Left lung (tissue), 10 donors: ENCODE results near the gene SP2. TPM values are rescaled to one million over a fixed set of nuclear protein-coding genes. Genes with fewer than 3 reads are reported as not detected.

Source experiments
- ATAC-seq: fragments of 200-7000 bp; cut with Tn5 transposase; one replicate; pipeline ENCODE4 v1.9.1; 2020; ENCODE audit warnings: moderate library complexity
- DNase-seq, 4 donors: peaks; one replicate each; pipeline ENCODE4 v3.0.0-alpha.2; 2013 to 2020
- H3K27ac ChIP-seq, 2 donors: fragments of 200-600 bp; sonication (generic) in 1 of 2; one replicate each; pipeline versions ENCODE4 v1.5.0 to v1.8.0; 2020 to 2021
- H3K27me3 ChIP-seq, 2 donors: fragments of 200-600 bp; sonication (generic) in 1 of 2; one replicate each; pipeline versions ENCODE4 v1.5.0 to v1.8.0; 2020 to 2021
- H3K36me3 ChIP-seq, 2 donors: fragments of 200-600 bp; sonication (generic) in 1 of 2; one replicate each; pipeline versions ENCODE4 v1.5.0 to v1.8.0; 2020 to 2021
- H3K4me1 ChIP-seq, 2 donors: fragments of 200-600 bp; one replicate each; pipeline ENCODE4 v1.8.0; 2021
- H3K4me3 ChIP-seq, 2 donors: fragments of 200-600 bp; sonication (generic) in 1 of 2; one replicate each; pipeline versions ENCODE4 v1.5.0 to v1.8.0; 2020 to 2021; ENCODE audit warnings: mild to moderate bottlenecking in 1 of 2
- H3K9me3 ChIP-seq, 2 donors: fragments of 200-600 bp; sonication (generic) in 1 of 2; one replicate each; pipeline versions ENCODE4 v1.5.0 to v1.8.0; 2020 to 2021
- intact Hi-C, 2 donors: fragments of 100-400 bp; cut with DNase I; formaldehyde crosslinking; loops; one replicate each; pipeline versions ENCODE4 v1.11.2 to v1.14.2; 2022
- polyA plus RNA-seq, 6 donors: library from polyadenylated mRNA; unstranded; fragments of 120-200 nt; gene quantifications; one replicate each; pipeline ENCODE4 v1.2.1, GENCODE V29; 2013; ENCODE audit not compliant: insufficient read length in 6 of 6
- total RNA-seq, 2 donors: library from RNA; stranded (reverse); fragmentation: NEBNext Ultra II Directional; extraction: Animal tissue kit (Norgen Biotek cat#: 25700); gene quantifications; one replicate each; pipeline ENCODE4 v1.2.1, GENCODE V29; 2021
- TF ChIP-seq, protein P1 (sequence below), 2 donors: fragments of 200-600 bp; sonication (generic) in 1 of 2; IDR thresholded peaks; one replicate each; pipeline versions ENCODE4 v1.5.0 to v1.8.0; 2021; ENCODE audit warnings: antibody characterized with exemption in 2 of 2
- donor health status: DM: no; HTN: yes; CAD: no.
- donor health status: DM: no; HTN: no; CAD: no.

SP2 gene
- total and polyA plus RNA-seq, 8 donors: 14.2 to 23.0 (median 21.8) TPM

DNA sequence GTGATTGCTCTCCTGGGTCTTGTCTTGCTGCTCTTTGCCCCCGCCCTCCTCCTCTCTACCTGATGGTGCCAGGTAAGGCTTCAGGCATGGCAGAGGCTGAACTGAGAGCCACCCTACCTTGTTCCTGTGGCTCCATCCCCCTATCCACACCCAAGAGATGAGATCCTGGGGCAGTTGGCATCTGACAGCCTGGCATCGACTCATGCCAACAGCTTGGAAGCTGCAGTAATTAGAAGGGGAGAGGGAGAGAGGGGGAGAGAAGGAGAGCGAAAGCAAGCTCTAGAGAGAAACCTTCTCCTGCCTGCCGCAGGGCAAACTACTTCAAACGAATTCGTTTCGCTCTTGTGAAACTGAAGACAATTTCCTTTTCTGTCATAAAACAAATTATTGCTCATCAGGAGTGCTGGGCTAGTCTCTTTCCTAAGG is 31.2 kb upstream of the SP2 start:
- DNase-seq (no peak), ATAC-seq (no peak)
- TF ChIP-seq, protein P1, sequence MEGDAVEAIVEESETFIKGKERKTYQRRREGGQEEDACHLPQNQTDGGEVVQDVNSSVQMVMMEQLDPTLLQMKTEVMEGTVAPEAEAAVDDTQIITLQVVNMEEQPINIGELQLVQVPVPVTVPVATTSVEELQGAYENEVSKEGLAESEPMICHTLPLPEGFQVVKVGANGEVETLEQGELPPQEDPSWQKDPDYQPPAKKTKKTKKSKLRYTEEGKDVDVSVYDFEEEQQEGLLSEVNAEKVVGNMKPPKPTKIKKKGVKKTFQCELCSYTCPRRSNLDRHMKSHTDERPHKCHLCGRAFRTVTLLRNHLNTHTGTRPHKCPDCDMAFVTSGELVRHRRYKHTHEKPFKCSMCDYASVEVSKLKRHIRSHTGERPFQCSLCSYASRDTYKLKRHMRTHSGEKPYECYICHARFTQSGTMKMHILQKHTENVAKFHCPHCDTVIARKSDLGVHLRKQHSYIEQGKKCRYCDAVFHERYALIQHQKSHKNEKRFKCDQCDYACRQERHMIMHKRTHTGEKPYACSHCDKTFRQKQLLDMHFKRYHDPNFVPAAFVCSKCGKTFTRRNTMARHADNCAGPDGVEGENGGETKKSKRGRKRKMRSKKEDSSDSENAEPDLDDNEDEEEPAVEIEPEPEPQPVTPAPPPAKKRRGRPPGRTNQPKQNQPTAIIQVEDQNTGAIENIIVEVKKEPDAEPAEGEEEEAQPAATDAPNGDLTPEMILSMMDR (IDR thresholded peaks at IDR 0.05): no peak
- intact Hi-C loops: no loop called here
- Histone ChIP-seq H3K36me3 (no peaks in the 10 kb centered on the region), H3K27ac (no peak overlapping the region), H3K9me3 (no peaks in the 10 kb centered on the region), H3K4me3 (no peak overlapping the region), H3K27me3 (peaks cover 0 to 20% of the 10 kb centered on the region in 2 donors), H3K4me1 (peaks cover 0 to 6% of the 10 kb centered on the region in 2 donors)

DNA sequence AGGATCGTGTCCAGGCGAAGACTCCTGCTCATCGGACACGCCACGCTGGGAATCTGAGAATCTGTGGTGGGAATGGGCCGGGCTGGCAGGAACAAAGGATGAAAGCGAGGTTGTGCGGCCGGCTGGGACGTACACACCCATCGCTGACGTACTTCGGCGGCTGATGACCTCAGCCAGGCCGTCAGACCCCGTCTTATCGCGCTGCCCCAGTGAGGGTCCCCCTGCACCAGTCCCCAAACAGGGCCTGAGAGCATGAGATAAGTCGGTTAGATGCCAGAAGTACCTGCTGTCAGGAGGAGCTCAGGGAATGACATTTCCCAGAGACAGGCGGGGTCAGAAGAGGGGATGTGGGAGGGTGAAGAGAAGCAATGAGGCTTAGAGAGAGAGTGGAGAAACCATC is 29.1 kb upstream of the SP2 start:
- Histone ChIP-seq H3K27ac (no peak overlapping the region), H3K27me3 (peaks cover 0 to 41% of the 10 kb centered on the region in 2 donors), H3K4me3 (no peak overlapping the region), H3K36me3 (no peaks in the 10 kb centered on the region), H3K4me1 (peaks cover 0 to 6% of the 10 kb centered on the region in 2 donors), H3K9me3 (no peaks in the 10 kb centered on the region)
- no peak for ATAC-seq
- DNase-seq: no peak
- TF ChIP-seq, protein P1 (IDR thresholded peaks at IDR 0.05): no peak
- intact Hi-C loops: no loop called here

DNA sequence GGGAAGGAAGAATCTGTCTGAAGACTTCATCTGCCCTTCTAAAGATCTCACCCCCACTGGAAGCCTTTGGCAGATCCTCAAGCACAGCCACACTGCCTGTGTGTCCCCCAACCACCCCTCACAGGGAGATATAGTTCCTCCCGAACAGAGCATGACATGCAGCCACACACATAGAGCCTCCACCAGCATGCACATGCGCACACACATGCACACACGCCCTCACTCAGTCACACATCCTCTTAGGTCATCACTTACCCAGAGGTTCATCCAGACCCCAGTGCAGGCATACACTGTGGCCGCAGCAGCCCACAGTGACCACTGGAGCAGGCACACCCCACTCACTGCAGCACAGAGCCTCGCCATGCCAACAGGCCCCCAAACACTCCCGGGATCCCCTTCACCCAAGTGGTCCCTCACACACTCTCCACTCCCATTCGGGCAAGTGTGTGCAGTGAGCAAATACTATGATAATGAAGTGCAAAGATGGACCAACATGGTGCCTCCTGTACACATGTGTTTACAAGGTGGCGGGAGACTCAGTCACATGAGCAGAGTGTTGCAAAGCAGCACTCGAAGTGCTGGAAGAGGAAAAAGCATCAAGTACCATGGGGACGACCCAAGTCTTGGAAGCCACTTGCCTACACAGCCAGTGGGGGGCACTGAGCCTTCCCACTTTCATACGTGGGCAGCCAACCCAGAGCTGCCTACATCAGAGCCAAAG is 28.1 kb upstream of the SP2 start:
- TF ChIP-seq, protein P1 (IDR thresholded peaks at IDR 0.05): no peak
- H3K36me3 ChIP-seq: no peaks in the 10 kb centered on the region
- H3K4me3 ChIP-seq: no peak overlapping the region
- H3K4me1 ChIP-seq: peaks cover 0 to 4% of the 10 kb centered on the region in 2 donors
- no peaks in the 10 kb centered on the region for H3K9me3 ChIP-seq
- peaks cover 0 to 51% of the 10 kb centered on the region in 2 donors for H3K27me3 ChIP-seq
- intact Hi-C loops: no loop called here
- no peak for ATAC-seq
- no peak overlapping the region for H3K27ac ChIP-seq
- no peak for DNase-seq

DNA sequence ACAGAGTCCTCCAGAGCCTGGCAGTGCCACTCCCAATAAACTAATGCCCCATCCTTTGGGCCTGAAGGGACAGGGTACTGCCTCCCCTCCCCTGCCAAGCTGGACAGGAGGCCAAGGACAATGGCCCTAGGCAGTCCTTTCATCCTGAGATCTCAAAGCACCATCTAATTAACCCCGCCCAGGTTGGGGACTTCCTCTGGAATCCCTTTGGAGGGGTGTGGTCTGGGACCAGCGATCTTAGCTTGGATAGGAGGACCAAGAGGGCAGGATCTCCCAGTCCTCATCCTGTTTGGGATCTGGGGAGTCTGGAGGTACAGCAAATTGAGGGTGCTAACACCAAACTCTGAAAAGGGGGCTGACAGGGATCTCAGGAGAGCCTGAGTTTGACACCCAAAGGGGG is 26.9 kb upstream of the SP2 start:
- Histone ChIP-seq H3K36me3 (no peaks in the 10 kb centered on the region), H3K9me3 (no peaks in the 10 kb centered on the region), H3K27me3 (peaks cover 0 to 55% of the 10 kb centered on the region in 2 donors), H3K27ac (no peak overlapping the region), H3K4me3 (no peak overlapping the region), H3K4me1 (peaks cover 0 to 4% of the 10 kb centered on the region in 2 donors)
- DNase-seq (no peak), ATAC-seq (no peak)
- TF ChIP-seq, protein P1 (IDR thresholded peaks at IDR 0.05): no peak
- intact Hi-C loops: no loop called here

DNA sequence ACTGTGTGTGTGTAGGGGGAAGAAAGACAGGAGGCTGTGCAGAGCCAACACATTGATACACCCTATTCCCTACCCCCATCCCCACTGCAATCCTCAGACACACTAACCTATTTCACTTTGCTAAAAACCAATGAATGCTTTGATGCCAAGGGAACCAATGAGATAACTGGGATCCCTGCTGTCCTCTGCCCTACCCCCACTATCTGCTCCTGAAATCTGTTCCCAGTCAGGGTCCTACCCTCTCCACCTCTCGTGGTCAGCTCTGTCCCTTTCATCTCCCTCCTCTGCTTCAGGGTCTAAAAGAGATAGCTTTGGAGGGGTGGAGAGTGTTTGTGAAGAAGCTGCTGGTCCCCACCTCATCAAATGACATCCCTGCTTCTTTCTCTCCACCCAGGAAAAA is 26.0 kb upstream of the SP2 start:
- TF ChIP-seq, protein P1 (IDR thresholded peaks at IDR 0.05): no peak
- ATAC-seq (no peak), DNase-seq (no peak)
- Histone ChIP-seq H3K27me3 (peaks cover 0 to 62% of the 10 kb centered on the region in 2 donors), H3K4me3 (no peak overlapping the region), H3K4me1 (peaks cover 0 to 4% of the 10 kb centered on the region in 2 donors), H3K27ac (no peak overlapping the region), H3K36me3 (no peaks in the 10 kb centered on the region), H3K9me3 (no peaks in the 10 kb centered on the region)
- intact Hi-C loops: no loop called here
